OCI-LY3 (cell line): ENCODE data around the gene ANO6.
"Not testable (repeated sequence)": the region's sequence is repeated elsewhere in the genome, so short reads cannot be mapped to it uniquely, and the experiment has no call there.

Source experiments
- H2AFZ ChIP-seq: fragments of 200-600, 300-600 bp; shearing (Covaris generic); 2 replicates; pipeline ENCODE4 v1.6.0; 2014; ENCODE audit warnings: antibody characterized with exemption, low read depth, low read length
- H3K27ac ChIP-seq: fragments of 200-600, 300-600 bp; sonication (generic); 2 replicates; pipeline ENCODE4 v1.5.1; 2014; ENCODE audit warnings: mild to moderate bottlenecking, low read length, moderate library complexity, mixed read lengths
- H3K27me3 ChIP-seq: fragments of 200-600, 300-600 bp; sonication (generic); 2 replicates; pipeline ENCODE4 v1.6.1; 2014; ENCODE audit warnings: low read depth, low read length, mixed read lengths
- H3K36me3 ChIP-seq: fragments of 200-600, 300-600 bp; sonication (generic); replicated peaks from 2 replicates; pipeline ENCODE3; 2014; ENCODE audit warnings: low read depth, low read length, mixed read lengths
- H3K4me1 ChIP-seq: fragments of 300-600, 200-600 bp; sonication (generic); 2 replicates; pipeline ENCODE4 v1.6.1; 2014; ENCODE audit warnings: low read length, mixed read lengths
- H3K4me2 ChIP-seq: fragments of 200-600, 300-600 bp; sonication (generic); 2 replicates; pipeline ENCODE4 v1.6.1; 2014; ENCODE audit warnings: low read length, mixed read lengths
- H3K4me3 ChIP-seq: fragments of 300-600, 200-600 bp; sonication (generic); 2 replicates; pipeline ENCODE4 v1.5.1; 2014; ENCODE audit warnings: antibody characterized with exemption, mild to moderate bottlenecking, low read length, moderate library complexity
- H3K79me2 ChIP-seq: fragments of 300-600, 200-600 bp; shearing (Covaris generic); 2 replicates; pipeline ENCODE4 v1.6.1; 2014; ENCODE audit warnings: mild to moderate bottlenecking, low read length, mixed read lengths
- H3K9ac ChIP-seq: fragments of 300-600, 200-600 bp; shearing (Covaris generic); 2 replicates; pipeline ENCODE4 v1.6.0; 2014; ENCODE audit warnings: mild to moderate bottlenecking, low read length, moderate library complexity
- H3K9me3 ChIP-seq: fragments of 200-600, 300-600 bp; shearing (Covaris generic); 2 replicates; pipeline ENCODE4 v1.6.1; 2014; ENCODE audit warnings: low read length, mixed read lengths; ENCODE audit not compliant: insufficient read depth
- H4K20me1 ChIP-seq: fragments of 200-600, 300-600 bp; sonication (generic); 2 replicates; pipeline ENCODE4 v1.6.1; 2016; ENCODE audit warnings: low read length, mixed read lengths; ENCODE audit not compliant: insufficient read depth
- CTCF ChIP-seq: fragments of 200-600, 300-600 bp; sonication (generic); IDR thresholded peaks from 2 replicates; pipeline ENCODE4 v1.5.1; 2014; ENCODE audit warnings: antibody characterized with exemption, low read length, low read depth
- EZH2phosphoT487 ChIP-seq: fragments of 200-600 bp; shearing (Covaris generic); IDR thresholded peaks from 2 replicates; pipeline ENCODE4 v1.6.1; 2018; ENCODE audit warnings: antibody characterized with exemption, mixed run types, low read depth

Gene ANO6

GRCh38 chr12:45259675-45260074 lies 43.8 kb downstream of the ANO6 start:
- no peaks in the 10 kb centered on the region for H3K79me2 ChIP-seq
- H3K4me3 ChIP-seq, result no peak overlapping the region
- H3K9me3 ChIP-seq, result no peaks in the 10 kb centered on the region
- H3K36me3 ChIP-seq, result no peaks in the 10 kb centered on the region
- no peaks in the 10 kb centered on the region for H3K27me3 ChIP-seq
- H3K27ac ChIP-seq, result no peak overlapping the region
- H2AFZ ChIP-seq, result no peak overlapping the region
- TF ChIP-seq EZH2phosphoT487 (no peak), CTCF (no peak)
- no peak overlapping the region for H3K4me2 ChIP-seq
- H3K4me1 ChIP-seq, result peaks cover 5% of the 10 kb centered on the region; the same call in 1 of the 2 replicates
- H3K9ac ChIP-seq, result no peak overlapping the region
- H4K20me1 ChIP-seq, result no peaks in the 10 kb centered on the region; the same call in 1 of the 2 replicates

- no peaks in the 10 kb centered on the region for H3K27me3 ChIP-seq
- H3K79me2 ChIP-seq, result no peaks in the 10 kb centered on the region
- H3K36me3 ChIP-seq, result no peaks in the 10 kb centered on the region
- no peak overlapping the region for H2AFZ ChIP-seq
- TF ChIP-seq EZH2phosphoT487, result no peak
- no peak for TF ChIP-seq CTCF
- H3K4me2 ChIP-seq, result no peak overlapping the region
- no peak overlapping the region for H3K4me3 ChIP-seq
- H4K20me1 ChIP-seq, result no peaks in the 10 kb centered on the region; the same call in 1 of the 2 replicates
- no peak overlapping the region for H3K9ac ChIP-seq
- no peaks in the 10 kb centered on the region for H3K9me3 ChIP-seq
- no peak overlapping the region for H3K27ac ChIP-seq
- peaks cover 5% of the 10 kb centered on the region; the same call in 1 of the 2 replicates for H3K4me1 ChIP-seq
Measured at GRCh38 chr12:45260104-45260815, 44.4 kb downstream of the ANO6 start.

- H3K79me2 ChIP-seq, result no peaks in the 10 kb centered on the region
- no peak overlapping the region for H3K27ac ChIP-seq
- H3K4me2 ChIP-seq, result no peak overlapping the region
Measured at GRCh38 chr12:45260854-45261253, 45.0 kb downstream of the ANO6 start.

GRCh38 chr12:45262185-45262584 lies 46.3 kb downstream of the ANO6 start:
- H3K4me2 ChIP-seq, H2AFZ ChIP-seq, H3K27ac ChIP-seq, H3K36me3 ChIP-seq, H3K79me2 ChIP-seq, H3K4me1 ChIP-seq, H3K9ac ChIP-seq, H4K20me1 ChIP-seq, H3K4me3 ChIP-seq, H3K9me3 ChIP-seq, H3K27me3 ChIP-seq: not testable (repeated sequence)

More at GRCh38 chr12:45260854-45261253, 45.0 kb downstream of the ANO6 start:
- no peak for TF ChIP-seq CTCF
- Histone ChIP-seq H2AFZ (no peak overlapping the region), H3K9ac (no peak overlapping the region), H3K9me3 (no peaks in the 10 kb centered on the region), H3K36me3 (no peaks in the 10 kb centered on the region), H4K20me1 (no peaks in the 10 kb centered on the region; the same call in 1 of the 2 replicates), H3K4me1 (peaks cover 5% of the 10 kb centered on the region; the same call in 1 of the 2 replicates), H3K27me3 (no peaks in the 10 kb centered on the region), H3K4me3 (no peak overlapping the region)
